RKO (cell line): Measurements from ENCODE around the gene KYNU.
A peak's percentile ranks its signal among the peaks of the same experiment; 100 is the strongest.

Source experiments
- DNase-seq: peaks from one replicate; pipeline ENCODE4 v3.0.0-alpha.2; 2016; ENCODE audit warnings: low spot score

The KYNU gene

GRCh38 chr2:142965443-142965842, 88.0 kb downstream of the KYNU start:
- no peak for DNase-seq

DNA sequence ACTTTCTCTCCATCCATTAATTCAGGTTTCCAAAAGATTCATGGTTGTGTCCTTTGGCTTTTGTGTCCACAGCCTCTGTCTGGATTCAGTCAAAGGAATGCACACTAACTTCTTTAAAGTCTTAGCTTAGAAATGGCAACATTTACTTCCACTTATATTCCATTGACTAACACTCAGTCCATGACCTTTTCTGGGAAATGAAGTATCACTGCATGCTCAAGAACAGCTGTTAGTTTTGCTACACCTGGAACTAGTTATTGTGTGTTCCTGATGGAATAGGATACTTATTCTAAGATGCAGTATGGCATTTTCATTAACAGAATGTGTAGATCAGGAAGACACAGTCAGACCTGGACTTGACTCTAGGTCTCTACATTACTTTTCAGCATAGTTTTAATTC, 88.8 kb downstream of the KYNU start:
- DNase-seq = no peak

DNA sequence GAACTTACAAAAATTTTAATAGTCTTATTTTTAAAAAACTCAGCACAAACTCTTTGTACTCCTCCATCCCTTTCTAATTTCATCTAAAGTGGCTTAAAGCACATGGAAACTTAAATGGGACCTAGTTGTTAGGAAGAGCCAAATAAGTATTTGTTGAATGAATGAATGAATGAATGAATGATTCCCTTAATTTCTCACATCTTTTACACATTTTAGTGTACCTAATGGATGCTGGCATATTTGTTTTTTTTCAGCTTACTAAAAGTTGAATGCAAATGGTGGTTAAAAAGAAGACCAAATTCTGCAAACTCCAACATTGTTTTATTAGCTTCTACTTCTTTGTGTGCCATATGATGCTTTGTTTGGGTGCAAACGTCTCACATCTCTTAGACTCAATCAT, 89.6 kb downstream of the KYNU start:
- no peak for DNase-seq

- no peak for DNase-seq
Measured at GRCh38 chr2:142973160-142973821, 95.8 kb downstream of the KYNU start.

- no peak for DNase-seq
Measured at GRCh38 chr2:142973822-142974207, 96.4 kb downstream of the KYNU start.

- DNase-seq = no peak
Measured at GRCh38 chr2:142974288-142975024, 97.0 kb downstream of the KYNU start.

DNA sequence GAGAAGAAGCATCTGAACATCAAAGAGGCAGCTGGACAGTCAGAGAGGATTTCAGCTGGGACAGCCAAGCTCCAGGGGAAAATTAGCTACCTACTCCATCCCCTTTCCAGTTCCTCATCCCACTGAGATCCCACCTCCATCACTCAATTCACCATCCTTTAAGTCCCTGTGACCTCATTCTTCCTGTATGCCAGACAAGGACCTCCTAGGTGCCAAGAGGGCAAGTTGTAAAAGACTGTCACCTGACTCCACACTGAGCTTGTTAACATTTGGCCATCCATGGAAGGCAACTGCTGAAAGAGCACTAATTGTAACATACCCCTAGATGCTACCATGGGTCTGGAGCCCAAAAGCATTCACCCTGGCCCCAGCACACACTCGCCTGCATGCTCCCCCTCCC, 97.8 kb downstream of the KYNU start:
- DNase-seq = no peak

- peak; percentile 56 for DNase-seq
Measured at GRCh38 chr2:142980246-142981068, 103.0 kb downstream of the KYNU start.

DNA sequence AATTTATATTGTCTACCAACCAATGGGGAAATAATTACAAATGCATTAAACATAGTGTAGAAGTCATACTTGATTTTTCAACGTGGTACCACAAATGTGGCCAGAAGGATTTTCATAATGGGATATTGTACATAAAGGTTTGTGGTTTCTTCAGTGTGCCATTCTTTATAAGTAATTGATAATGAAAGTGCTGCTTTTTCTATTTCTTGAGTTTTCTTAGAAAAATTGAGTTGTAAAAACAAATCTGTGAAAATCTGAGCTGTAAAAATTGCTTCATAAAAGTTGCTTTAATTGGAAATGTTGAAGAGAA, 103.6 kb downstream of the KYNU start:
- DNase-seq = no peak

DNA sequence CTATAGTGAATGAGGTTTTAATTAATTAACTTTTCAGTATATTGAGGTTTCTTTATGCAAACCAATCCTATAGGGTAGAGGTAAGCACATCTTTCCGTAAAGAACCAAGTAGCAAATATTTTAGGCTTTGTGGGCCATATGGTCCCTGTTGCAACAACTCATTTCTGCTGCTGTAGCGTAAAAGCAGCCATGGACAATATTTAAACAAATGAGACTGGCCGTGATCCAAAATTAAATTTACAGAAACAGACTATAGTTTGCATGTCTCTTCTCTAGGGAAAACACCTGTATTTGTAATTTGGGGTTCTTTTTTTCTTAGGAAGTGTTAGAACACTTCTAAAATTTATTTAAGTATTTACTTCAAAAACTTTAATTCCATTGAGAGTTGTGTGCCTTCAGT, 104.3 kb downstream of the KYNU start:
- DNase-seq = no peak

GRCh38 chr2:142983174-142983573, 105.7 kb downstream of the KYNU start:
- DNase-seq = no peak

GRCh38 chr2:142984657-142985056, 107.2 kb downstream of the KYNU start:
- no peak for DNase-seq

- no peak for DNase-seq
Measured at GRCh38 chr2:142987044-142987443, 109.6 kb downstream of the KYNU start.

DNA sequence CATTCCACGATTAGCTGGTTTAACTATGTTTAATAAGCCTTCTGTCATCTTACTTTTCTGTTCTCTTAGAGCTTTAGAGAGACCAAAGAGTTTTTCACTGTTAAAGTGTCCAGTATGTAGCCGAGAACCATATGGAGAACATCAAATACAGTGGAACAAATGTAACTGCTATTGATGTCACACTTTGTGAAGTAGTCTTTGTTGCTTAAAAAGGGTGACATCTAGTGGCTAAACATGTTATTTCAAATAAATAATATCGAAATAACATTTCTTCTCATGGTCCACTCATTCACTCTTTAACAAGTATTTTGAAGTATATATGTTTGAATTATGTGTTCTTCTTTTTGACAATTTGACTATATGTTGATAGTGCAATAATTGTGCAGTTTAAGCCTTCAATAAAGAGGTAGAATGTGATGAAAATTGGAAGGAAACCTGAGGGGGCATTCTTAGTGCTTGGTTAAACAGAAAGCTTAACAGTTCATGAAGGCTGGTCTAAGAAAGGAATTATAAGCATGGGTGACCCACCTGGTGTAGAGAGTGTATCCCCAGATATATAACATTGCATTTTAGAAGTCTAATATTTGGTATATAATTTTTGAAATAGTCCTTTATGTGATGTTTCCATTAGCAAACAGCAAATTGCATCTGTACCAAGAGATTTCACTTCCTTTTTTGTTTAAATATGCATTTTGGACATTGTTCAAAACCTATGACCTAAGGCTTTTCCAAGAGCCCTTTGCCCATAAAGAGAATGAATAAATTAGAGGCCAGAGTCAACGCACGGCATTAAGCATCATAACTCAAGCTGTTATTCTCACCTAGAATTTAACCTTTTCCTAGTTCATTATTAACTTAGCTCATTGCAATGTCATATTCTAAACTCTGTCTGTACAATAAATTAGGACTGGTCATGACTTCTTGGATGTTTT, 112.1 kb downstream of the KYNU start:
- peak; percentile 72 for DNase-seq

DNA sequence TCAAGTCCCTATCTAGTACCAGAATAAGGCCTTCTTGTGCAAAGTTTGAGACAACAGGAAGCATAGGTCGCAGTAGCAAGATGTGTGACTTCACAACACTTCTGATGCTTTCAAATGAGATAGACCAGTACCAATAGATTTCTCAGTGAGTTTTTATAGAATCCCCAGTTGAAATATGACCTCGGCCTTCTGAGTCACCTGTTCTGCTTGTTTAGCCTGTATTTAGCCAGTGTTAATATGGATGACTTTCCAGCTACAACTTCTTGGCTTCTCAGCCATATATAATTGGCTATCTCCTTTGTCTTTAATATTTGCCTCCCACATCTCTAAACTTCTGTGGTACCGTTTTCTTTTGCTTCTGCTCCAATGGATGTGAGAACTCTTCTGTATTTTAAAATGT, 113.8 kb downstream of the KYNU start:
- DNase-seq = no peak

- no peak for DNase-seq
Measured at GRCh38 chr2:142992840-142993239, 115.4 kb downstream of the KYNU start.

GRCh38 chr2:142993771-142994170, 116.3 kb downstream of the KYNU start:
- no peak for DNase-seq

GRCh38 chr2:142994665-142995064, 117.2 kb downstream of the KYNU start:
- DNase-seq = no peak

GRCh38 chr2:142997231-142997630, 119.8 kb downstream of the KYNU start:
- no peak for DNase-seq

GRCh38 chr2:143000599-143000998, 123.1 kb downstream of the KYNU start:
- DNase-seq = no peak

DNA sequence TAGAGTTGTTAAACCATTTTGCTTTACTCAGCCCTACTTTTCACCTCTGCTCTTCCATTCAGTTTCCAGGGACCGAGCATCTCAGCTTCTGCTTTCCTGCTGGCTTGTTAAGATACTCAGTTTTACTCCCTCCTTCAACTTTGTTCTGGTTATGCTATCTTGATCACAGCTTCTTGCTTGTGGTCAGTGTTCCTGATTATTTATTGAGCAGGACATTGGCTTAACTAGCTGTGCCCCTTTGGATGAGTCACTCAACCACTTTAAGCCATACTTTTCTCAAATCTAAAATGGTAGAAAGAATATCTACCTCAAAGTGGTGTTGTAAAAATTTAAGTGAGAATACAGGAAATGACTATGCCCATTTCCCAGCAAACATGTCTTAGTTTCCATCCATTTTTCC, 124.0 kb downstream of the KYNU start:
- no peak for DNase-seq

- no peak for DNase-seq
Measured at GRCh38 chr2:143015656-143016055, 138.2 kb downstream of the KYNU start.
